ACC112 (cell line): ENCODE results near the gene TNXB.
"Not testable (repeated sequence)": the region's sequence is repeated elsewhere in the genome, so short reads cannot be mapped to it uniquely, and the experiment has no call there.

Experiments
- H2AFZ ChIP-seq: fragments of 200-600 bp; sonication (generic); one replicate; pipeline ENCODE4 v1.6.0; 2017; ENCODE audit warnings: antibody characterized with exemption, low read length; ENCODE audit not compliant: unreplicated experiment
- H3K27ac ChIP-seq: fragments of 200-600 bp; sonication (generic); 2 replicates; pipeline ENCODE4 v1.5.1; 2014; ENCODE audit warnings: low read depth, mild to moderate bottlenecking, antibody characterized with exemption, low read length, moderate library complexity
- H3K27me3 ChIP-seq: fragments of 200-600 bp; sonication (generic); 2 replicates; pipeline ENCODE4 v1.6.1; 2014; ENCODE audit warnings: mild to moderate bottlenecking, antibody characterized with exemption, low read length, moderate library complexity, mixed read lengths; ENCODE audit not compliant: insufficient read depth
- H3K36me3 ChIP-seq: fragments of 200-600 bp; sonication (generic); 2 replicates; pipeline ENCODE4 v1.6.1; 2016; ENCODE audit warnings: mild to moderate bottlenecking, antibody characterized with exemption, low read length, moderate library complexity, mixed read lengths; ENCODE audit not compliant: insufficient read depth
- H3K4me1 ChIP-seq: fragments of 200-600 bp; sonication (generic); one replicate; pipeline ENCODE4 v1.6.1; 2016; ENCODE audit warnings: low read length, mixed read lengths; ENCODE audit not compliant: insufficient read depth, unreplicated experiment, control insufficient read depth
- H3K4me3 ChIP-seq: fragments of 200-600 bp; sonication (generic); 2 replicates; pipeline ENCODE4 v1.5.1; 2014; ENCODE audit warnings: mild to moderate bottlenecking, low read depth, low read length
- H3K79me2 ChIP-seq: fragments of 200-600 bp; sonication (generic); one replicate; pipeline ENCODE4 v1.6.0; 2016; ENCODE audit warnings: low read length; ENCODE audit not compliant: control insufficient read depth, unreplicated experiment, insufficient read depth

Gene TNXB

DNA sequence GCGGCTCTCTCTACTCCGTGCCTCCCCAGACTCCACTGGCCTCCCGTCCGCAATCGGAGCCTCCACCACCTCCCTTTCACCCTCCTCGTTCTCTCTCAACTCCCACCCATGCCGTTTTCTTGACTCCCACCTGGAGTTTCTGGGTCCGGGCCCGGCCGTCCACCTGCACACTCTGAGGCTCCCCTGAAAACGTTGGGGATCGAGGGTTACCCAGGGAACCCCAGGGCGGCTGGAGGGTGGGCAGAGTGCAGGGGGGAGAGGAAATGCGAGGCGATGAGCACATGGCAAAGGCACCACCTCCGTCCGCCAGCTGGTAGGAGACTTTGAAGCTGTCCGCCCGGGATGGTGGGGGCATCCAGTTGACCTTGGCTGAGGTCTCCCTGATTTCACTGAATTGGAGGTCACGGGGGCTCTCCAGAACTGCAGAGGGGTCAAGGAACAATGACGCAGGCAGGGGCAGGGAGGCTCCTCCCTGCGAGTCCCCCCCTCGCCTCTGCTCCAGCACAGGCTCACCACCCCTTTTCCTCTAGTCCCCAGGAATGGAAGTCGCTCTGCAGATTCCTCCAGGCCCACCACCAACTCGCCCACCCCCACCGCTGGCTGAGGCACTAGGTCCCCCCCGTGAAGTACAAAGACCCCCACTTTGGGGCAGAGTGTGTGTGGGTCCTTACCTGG, 98.1 kb downstream of the TNXB start:
- not testable (repeated sequence) for H3K36me3 ChIP-seq, H3K27me3 ChIP-seq, H2AFZ ChIP-seq, H3K4me3 ChIP-seq, H3K79me2 ChIP-seq, H3K27ac ChIP-seq, H3K4me1 ChIP-seq

DNA sequence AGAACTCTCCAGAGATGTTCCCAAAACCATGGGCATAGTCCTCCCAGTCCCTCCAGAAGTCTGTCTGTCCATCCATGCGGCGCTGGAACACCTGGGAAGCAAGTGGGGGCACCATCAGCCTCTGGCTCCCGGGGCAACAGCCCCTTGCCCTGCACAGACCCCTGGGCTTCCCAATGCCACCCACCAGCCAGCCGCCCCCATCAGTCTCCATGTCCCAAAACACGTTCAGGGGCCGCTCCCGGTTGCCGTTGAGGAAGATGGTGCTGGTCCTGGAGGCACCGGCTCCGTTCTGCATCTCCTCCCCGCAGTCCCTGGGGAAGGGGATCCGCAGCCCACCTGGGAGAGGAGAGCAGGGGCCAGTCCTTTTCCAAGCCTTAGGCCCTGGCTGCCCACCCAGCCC, 99.6 kb downstream of the TNXB start:
- H3K36me3 ChIP-seq, H3K27ac ChIP-seq, H2AFZ ChIP-seq, H3K79me2 ChIP-seq, H3K27me3 ChIP-seq, H3K4me1 ChIP-seq, H3K4me3 ChIP-seq: not testable (repeated sequence)

DNA sequence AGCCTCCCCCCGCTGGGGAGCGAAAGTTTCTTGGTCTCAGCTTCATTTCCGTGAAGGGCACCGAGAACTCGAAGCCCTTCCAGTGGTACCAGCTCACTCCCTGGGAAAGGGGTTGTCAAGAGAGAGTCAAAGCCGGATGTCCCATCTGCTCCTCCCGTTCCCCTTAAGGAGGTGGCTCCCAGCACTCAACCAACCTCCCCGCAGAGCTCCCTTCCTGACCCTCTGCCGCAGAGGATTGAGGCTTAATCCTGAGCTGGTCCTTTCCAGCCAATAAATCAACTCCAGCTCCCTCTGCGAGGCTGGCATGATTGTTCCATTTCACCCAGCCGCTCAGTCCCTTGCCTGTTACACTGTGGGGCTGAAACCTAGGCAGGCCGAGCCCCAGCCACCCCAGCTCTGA, 100.5 kb downstream of the TNXB start:
- H2AFZ ChIP-seq, H3K4me3 ChIP-seq, H3K4me1 ChIP-seq, H3K79me2 ChIP-seq, H3K36me3 ChIP-seq, H3K27ac ChIP-seq, H3K27me3 ChIP-seq: not testable (repeated sequence)

DNA sequence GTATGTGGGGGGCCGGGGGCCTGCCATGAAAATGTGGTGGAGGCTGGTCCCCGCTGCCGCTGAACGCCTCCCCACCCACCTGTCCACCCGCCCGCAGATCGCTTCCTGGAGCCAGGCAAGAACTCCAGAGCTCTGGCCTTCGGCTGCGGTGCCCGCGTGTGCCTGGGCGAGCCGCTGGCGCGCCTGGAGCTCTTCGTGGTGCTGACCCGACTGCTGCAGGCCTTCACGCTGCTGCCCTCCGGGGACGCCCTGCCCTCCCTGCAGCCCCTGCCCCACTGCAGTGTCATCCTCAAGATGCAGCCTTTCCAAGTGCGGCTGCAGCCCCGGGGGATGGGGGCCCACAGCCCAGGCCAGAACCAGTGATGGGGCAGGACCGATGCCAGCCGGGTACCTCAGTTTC, 101.1 kb downstream of the TNXB start:
- not testable (repeated sequence) for H3K27me3 ChIP-seq

DNA sequence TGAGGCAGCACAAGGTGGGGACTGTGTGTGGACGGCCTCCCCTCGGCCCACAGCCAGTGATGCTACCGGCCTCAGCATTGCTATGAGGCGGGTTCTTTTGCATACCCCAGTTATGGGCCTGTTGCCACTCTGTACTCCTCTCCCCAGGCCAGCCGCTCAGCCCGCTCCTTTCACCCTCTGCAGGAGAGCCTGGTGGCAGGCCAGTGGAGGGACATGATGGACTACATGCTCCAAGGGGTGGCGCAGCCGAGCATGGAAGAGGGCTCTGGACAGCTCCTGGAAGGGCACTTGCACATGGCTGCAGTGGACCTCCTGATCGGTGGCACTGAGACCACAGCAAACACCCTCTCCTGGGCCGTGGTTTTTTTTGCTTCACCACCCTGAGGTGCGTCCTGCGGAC, 102.1 kb downstream of the TNXB start:
- H3K4me3 ChIP-seq, H3K36me3 ChIP-seq, H3K4me1 ChIP-seq, H3K27me3 ChIP-seq, H3K27ac ChIP-seq, H3K79me2 ChIP-seq, H2AFZ ChIP-seq: not testable (repeated sequence)

More for the DNA sequence above, 101.1 kb downstream of the TNXB start:
- H3K4me3 ChIP-seq, H3K4me1 ChIP-seq, H3K36me3 ChIP-seq, H3K27ac ChIP-seq, H2AFZ ChIP-seq, H3K79me2 ChIP-seq: not testable (repeated sequence)

DNA sequence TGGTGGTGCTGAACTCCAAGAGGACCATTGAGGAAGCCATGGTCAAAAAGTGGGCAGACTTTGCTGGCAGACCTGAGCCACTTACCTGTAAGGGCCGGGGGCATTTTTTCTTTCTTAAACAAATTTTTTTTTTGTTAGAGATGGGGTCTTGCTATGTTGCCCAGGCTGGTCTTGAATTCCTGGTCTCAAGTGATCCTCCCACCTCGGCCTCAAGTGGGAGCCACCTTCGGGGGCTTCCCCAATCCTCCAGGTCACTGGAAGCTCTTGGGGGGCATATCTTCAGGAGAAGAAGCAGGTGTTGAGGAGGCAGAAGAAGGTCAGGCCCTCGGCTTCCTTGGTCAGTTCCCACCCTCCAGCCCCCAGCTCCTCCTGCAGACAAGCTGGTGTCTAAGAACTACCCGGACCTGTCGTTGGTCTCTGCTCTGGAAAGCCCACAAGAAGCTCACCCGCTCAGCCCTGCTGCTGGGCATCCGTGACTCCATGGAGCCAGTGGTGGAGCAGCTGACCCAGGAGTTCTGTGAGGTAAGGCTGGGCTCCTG, 103.1 kb downstream of the TNXB start:
- H2AFZ ChIP-seq, H3K36me3 ChIP-seq, H3K4me1 ChIP-seq, H3K79me2 ChIP-seq, H3K4me3 ChIP-seq, H3K27me3 ChIP-seq, H3K27ac ChIP-seq: not testable (repeated sequence)

DNA sequence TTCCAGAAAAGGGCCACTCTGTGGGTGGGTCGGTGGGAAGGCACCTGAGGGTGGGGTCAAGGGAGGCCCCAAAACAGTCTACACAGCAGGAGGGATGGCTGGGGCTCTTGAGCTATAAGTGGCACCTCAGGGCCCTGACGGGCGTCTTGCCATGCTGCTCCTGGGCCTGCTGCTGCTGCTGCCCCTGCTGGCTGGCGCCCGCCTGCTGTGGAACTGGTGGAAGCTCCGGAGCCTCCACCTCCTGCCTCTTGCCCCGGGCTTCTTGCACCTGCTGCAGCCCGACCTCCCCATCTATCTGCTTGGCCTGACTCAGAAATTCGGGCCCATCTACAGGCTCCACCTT, 103.6 kb downstream of the TNXB start:
- not testable (repeated sequence) for H3K4me3 ChIP-seq, H3K36me3 ChIP-seq, H3K4me1 ChIP-seq, H3K79me2 ChIP-seq, H3K27me3 ChIP-seq, H3K27ac ChIP-seq, H2AFZ ChIP-seq

DNA sequence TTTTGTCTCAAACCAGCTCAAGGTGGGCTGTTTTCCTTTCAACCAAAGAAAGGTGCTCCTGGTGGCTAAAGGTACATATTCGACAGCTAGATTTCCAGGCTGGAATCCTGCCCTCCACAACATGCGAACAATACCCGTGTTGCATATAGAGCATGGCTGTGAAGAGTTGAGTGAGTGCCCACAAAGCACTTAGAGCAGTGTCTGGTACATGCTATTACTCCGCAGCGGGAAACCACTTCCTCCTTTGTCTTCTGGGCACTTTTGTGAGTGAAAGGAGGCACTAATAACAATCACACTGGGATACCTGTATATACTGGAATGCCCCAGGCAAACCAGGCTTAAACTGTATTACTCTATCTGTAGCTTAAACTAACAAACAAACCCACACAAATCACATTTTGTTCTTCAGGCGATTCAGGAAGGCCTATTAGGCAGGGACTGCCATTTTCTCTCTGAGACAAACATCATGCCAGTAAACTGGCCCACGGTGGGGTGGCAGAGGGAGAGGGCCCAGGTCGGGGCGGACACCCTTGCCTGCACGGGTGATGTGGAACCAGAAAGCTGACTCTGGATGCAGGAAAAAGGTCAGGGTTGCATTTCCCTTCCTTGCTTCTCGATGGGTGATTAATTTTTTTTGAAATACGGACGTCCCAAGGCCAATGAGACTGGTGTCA, 104.1 kb downstream of the TNXB start:
- H2AFZ ChIP-seq, H3K4me3 ChIP-seq, H3K36me3 ChIP-seq, H3K27me3 ChIP-seq, H3K27ac ChIP-seq, H3K79me2 ChIP-seq, H3K4me1 ChIP-seq: not testable (repeated sequence)

DNA sequence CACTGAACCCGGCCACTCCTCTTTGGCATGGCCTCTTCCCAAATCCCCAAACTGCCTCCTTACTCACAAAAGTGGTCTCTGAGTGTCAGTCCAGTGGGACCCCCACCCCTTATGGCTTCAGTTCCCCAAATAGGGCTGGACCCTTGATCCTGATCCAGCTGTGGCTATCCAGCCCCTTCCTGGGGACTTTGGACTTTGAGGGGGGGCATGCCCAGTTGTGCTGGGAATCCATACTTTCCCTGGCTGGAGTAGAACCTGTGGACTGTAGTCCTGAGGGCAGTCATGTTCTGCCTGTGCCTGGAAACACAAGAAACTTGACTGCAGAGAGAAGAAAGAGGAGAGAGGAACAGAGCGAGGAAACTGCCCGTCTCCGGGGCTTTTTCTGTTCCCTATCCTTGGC, 104.7 kb downstream of the TNXB start:
- not testable (repeated sequence) for H3K27me3 ChIP-seq, H3K4me1 ChIP-seq, H2AFZ ChIP-seq, H3K79me2 ChIP-seq, H3K4me3 ChIP-seq, H3K27ac ChIP-seq, H3K36me3 ChIP-seq

DNA sequence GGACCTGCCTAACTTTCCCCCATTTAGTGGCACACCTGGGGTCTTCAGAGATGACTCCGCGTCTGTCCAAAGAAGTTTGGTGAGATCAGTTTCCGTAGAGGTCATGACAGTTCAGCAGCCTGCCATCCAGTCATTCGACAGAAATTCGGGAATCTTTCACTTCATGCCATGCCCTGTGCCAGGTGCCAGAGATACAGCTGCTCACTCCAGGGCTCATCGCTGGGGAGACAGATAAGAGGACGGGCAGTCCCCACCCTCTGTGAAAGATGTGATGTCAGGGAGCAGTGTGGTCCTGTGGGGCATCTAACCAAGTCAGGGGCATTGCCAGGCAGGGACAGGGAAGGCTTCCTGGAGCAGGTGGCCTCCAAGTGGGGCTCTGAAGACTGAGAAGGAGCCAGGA, 105.8 kb downstream of the TNXB start:
- H3K27ac ChIP-seq, H3K36me3 ChIP-seq, H2AFZ ChIP-seq, H3K79me2 ChIP-seq, H3K27me3 ChIP-seq, H3K4me1 ChIP-seq, H3K4me3 ChIP-seq: not testable (repeated sequence)

DNA sequence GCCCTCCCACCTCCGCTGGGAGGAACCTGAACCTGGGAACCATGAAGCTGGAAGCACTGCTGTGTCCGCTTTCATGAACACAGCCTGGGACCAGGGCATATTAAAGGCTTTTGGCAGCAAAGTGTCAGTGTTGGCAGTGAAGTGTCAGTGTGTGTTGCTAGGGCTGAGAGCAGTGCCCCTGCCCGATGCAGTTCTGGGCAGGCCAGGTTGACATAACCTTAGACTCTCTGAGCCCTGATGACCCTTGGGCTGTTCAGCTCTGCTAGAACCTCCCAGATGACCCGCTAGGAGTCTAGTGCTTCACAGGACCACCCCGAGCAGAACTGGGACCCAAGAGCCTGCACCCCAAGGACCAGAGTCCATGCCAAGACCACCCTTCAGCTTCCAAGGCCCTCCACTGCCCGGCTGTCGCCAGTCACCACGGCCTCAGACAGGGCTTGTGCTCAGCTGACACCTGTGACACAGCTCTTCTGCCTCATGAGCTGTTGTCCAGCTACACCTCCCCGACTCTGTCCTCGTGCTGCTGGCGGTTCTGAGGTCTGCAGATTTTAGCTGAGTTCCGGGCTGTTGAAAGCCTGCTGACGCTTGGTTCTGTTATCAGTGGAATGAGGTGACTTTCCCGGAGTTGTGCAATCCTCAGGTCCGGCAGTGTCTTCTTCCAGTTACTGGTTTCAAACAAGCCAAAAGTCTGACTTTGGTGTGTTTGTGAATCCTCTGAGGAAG, 106.4 kb downstream of the TNXB start:
- H3K27ac ChIP-seq, H3K4me1 ChIP-seq, H3K4me3 ChIP-seq: not testable (repeated sequence)

More for the DNA sequence above, 106.4 kb downstream of the TNXB start:
- not testable (repeated sequence) for H2AFZ ChIP-seq, H3K27me3 ChIP-seq, H3K79me2 ChIP-seq, H3K36me3 ChIP-seq
